ENCODE data around the gene ITGB8.

DNA sequence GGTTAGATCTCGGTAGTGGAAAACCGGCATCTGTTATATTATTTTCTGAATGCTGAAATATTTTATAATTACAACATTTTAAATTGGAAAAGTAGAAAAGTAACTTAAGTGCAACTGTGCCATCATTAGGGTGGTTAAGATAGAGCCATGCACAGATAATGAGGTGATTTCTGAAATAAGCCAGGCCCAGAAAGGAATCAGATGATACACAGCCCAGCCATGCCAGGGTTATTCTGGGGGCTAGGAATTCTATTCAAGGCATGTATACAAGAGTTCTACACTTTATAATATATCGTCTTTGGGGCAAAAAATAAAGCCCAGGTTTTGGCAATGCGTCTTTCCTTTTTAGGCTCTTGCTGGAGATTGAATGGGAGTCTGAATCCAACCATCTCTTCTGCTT is 128.7 kb downstream of the ITGB8 start:
- no peak for TF ChIP-seq POLR2A (IDR thresholded peaks at IDR 0.05)
- no peak for TF ChIP-seq CTCF (IDR thresholded peaks at IDR 0.05)
- no peak for TF ChIP-seq EP300 (IDR thresholded peaks at IDR 0.05)

Measured in upper lobe of left lung (tissue), 4 donors.